ENCODE measurements around the gene WWOX. TPM values are rescaled to one million over a fixed set of nuclear protein-coding genes. Genes with fewer than 3 reads are reported as not detected.
"Not testable (repeated sequence)": the region's sequence is repeated elsewhere in the genome, so short reads cannot be mapped to it uniquely, and the experiment has no call there.

WWOX gene
- total RNA-seq, 1 donor from 2014 or later = 8.9 TPM

DNA sequence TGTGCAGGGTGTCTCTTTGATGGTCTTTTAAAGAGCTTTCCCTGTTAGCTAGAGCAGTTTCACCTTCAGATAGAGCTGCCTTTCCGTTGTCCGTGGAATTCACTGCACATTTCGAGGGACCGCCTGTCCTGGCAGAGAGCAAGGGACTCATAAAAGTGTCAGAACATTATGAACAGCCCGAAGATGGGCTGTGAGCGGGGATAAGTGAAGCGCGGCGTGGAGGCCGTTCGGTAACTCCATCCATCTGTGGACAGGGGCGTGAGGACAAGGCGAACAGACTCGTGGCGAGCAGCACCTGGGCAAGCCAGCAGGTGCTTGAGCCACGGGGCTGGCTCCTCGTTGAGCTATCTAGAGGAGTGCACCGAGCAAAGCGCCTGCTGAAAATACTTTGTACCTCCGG lies 1129.9 kb downstream of the WWOX start:
- no peak overlapping the region for H3K27ac ChIP-seq (replicated peaks)
- intact Hi-C loops (cut with micrococcal nuclease) = no loop called here
- peaks cover under 1% of the 10 kb centered on the region for H3K27me3 ChIP-seq (ENCODE audit: low read depth)
- H3K4me1 ChIP-seq = no peaks in the 10 kb centered on the region
- no peak for DNase-seq
- peaks cover 9% of the 10 kb centered on the region for H3K9me3 ChIP-seq (replicated peaks)
- TF ChIP-seq, protein P1, sequence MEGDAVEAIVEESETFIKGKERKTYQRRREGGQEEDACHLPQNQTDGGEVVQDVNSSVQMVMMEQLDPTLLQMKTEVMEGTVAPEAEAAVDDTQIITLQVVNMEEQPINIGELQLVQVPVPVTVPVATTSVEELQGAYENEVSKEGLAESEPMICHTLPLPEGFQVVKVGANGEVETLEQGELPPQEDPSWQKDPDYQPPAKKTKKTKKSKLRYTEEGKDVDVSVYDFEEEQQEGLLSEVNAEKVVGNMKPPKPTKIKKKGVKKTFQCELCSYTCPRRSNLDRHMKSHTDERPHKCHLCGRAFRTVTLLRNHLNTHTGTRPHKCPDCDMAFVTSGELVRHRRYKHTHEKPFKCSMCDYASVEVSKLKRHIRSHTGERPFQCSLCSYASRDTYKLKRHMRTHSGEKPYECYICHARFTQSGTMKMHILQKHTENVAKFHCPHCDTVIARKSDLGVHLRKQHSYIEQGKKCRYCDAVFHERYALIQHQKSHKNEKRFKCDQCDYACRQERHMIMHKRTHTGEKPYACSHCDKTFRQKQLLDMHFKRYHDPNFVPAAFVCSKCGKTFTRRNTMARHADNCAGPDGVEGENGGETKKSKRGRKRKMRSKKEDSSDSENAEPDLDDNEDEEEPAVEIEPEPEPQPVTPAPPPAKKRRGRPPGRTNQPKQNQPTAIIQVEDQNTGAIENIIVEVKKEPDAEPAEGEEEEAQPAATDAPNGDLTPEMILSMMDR (IDR thresholded peaks at IDR 0.05; ENCODE audit: borderline replicate concordance) = no peak
- H3K36me3 ChIP-seq = no peaks in the 10 kb centered on the region
- no peak overlapping the region for H3K4me3 ChIP-seq

DNA sequence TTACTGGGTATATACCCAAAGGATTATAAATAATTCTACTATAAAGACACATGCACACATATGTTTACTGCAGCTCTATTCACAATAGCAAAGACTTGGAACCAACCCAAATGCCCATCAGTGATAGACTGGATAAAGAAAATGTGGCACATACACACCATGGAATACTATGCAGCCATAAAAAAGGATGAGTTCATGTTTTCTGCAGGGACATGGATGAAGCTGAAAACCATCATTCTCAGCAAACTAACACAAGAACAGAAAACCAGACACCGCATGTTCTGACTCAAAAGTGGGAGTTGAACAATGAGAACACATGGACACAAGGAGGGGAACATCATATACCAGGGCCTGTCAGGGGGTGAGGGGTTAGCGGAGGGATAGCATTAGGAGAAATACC lies 1146.2 kb downstream of the WWOX start:
- H3K27ac ChIP-seq (replicated peaks); H3K36me3 ChIP-seq; DNase-seq; H3K4me1 ChIP-seq; H3K4me3 ChIP-seq; H3K27me3 ChIP-seq (ENCODE audit: low read depth); intact Hi-C loops (cut with micrococcal nuclease): not testable (repeated sequence)
- peaks cover 18% of the 10 kb centered on the region for H3K9me3 ChIP-seq (replicated peaks)

DNA sequence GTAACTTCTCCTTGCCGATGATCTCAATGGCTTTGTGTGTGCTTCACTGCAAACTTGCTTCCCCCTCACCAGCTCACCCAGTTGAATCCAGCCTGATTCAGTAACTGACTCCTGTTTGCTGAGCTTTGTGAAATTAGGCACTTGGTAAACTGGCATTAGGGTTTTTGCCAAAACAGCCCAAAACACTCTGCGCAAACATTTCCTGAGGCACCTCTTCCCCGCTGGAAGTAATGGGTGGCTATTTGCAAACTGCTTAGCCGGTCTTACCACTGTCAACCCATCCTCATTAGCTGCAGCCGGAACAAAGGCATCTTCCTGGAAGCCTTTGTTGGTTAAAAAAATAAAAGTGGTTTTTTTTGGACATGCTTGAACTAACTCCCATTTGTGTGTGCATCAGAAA lies 1147.9 kb downstream of the WWOX start:
- peaks cover 5% of the 10 kb centered on the region for H3K9me3 ChIP-seq (replicated peaks)
- TF ChIP-seq, protein P1 (IDR thresholded peaks at IDR 0.05; ENCODE audit: borderline replicate concordance) = no peak
- no peaks in the 10 kb centered on the region for H3K36me3 ChIP-seq
- no peak overlapping the region for H3K4me3 ChIP-seq
- H3K27ac ChIP-seq (replicated peaks) = no peak overlapping the region
- peaks cover 9% of the 10 kb centered on the region for H3K4me1 ChIP-seq
- intact Hi-C loops (cut with micrococcal nuclease) = no loop called here
- DNase-seq = no peak
- no peaks in the 10 kb centered on the region for H3K27me3 ChIP-seq (ENCODE audit: low read depth)

DNA sequence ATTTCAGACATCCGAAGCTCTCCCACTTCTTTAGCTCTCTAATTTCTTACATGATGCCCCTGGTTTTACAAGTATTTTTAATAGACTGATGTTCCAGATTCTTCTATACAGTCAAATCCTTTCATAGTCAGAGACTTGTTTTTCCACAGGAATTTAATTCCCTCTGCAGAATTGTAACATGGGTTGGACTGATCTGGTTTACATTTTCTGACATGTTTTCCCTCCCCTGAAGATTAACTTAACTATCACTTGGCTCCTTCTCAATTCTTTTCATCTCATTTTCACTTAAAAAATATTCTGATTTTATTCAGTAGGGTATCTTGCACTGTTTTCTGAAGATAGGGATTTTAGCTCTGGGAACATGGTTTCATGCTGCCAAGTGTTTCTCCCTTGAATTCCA lies 1148.9 kb downstream of the WWOX start:
- no peaks in the 10 kb centered on the region for H3K36me3 ChIP-seq
- H3K27me3 ChIP-seq (ENCODE audit: low read depth) = no peaks in the 10 kb centered on the region
- peaks cover 9% of the 10 kb centered on the region for H3K4me1 ChIP-seq
- DNase-seq = no peak
- TF ChIP-seq, protein P1 (IDR thresholded peaks at IDR 0.05; ENCODE audit: borderline replicate concordance) = no peak
- intact Hi-C loops (cut with micrococcal nuclease) = no loop called here
- H3K9me3 ChIP-seq (replicated peaks) = peaks cover 5% of the 10 kb centered on the region
- no peak overlapping the region for H3K4me3 ChIP-seq
- H3K27ac ChIP-seq (replicated peaks) = no peak overlapping the region

DNA sequence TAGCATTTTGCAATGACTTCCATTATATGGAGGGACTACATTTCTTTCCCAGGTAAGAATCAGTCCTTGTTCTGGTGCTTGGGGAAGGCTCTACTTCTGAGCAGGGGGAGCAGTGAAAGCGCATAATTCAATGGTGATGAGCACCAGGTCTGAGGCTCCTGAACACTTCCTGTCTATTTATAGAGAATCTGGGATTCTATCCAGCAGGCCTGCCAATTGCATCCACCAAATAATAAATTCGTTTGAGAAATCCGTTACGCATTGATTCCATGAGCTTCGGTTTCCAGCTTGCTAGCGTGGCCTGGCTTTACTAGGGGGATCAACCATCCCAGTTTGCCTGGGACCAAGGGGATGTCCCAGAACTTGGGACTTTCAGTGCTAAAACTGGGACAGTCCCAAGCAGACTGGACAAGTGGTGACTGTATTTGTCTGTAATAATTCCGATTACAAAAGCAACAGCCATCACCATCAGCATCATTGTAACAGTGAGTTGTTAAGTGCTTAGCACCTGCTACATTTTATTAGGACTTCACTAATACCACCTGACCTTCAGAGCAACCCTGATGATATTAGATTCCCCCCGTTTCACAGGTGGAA lies 1151.1 kb downstream of the WWOX start:
- intact Hi-C loops (cut with micrococcal nuclease) = no loop called here
- no peaks in the 10 kb centered on the region for H3K36me3 ChIP-seq
- no peak overlapping the region for H3K27ac ChIP-seq (replicated peaks)
- no peak for DNase-seq
- peaks cover 4% of the 10 kb centered on the region for H3K9me3 ChIP-seq (replicated peaks)
- H3K4me3 ChIP-seq = no peak overlapping the region
- H3K4me1 ChIP-seq = peaks cover 9% of the 10 kb centered on the region
- TF ChIP-seq, protein P1 (IDR thresholded peaks at IDR 0.05; ENCODE audit: borderline replicate concordance) = no peak
- no peaks in the 10 kb centered on the region for H3K27me3 ChIP-seq (ENCODE audit: low read depth)

DNA sequence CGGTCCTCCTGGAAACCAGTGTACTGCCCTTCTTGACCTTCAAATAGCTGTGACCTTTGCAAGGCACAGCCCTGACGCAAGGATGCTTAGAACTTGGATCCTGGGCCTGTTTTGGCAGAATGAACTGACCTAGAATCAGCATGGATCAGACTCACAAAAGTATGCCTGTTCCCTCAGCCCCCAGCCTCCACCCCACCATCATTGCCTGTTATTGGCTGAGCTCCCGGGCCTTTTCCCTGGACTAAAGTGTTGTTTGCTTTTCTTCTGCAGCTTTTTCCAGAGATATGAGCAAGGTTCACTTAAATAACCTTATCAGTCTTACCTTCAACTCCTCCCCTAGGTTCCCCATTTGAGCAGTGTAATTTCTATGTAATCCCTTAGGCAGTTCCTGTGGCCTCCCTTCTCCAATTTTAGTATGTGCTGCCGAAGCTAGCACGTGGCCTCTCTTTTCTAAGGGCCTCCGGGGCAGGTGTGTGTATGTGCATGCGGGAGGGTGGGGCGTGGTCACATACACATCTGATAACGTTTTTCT lies 1153.7 kb downstream of the WWOX start:
- peaks cover 9% of the 10 kb centered on the region for H3K4me1 ChIP-seq
- H3K36me3 ChIP-seq = no peaks in the 10 kb centered on the region
- intact Hi-C loops (cut with micrococcal nuclease) = no loop called here
- TF ChIP-seq, protein P1 (IDR thresholded peaks at IDR 0.05; ENCODE audit: borderline replicate concordance) = no peak
- no peaks in the 10 kb centered on the region for H3K9me3 ChIP-seq (replicated peaks)
- no peak overlapping the region for H3K27ac ChIP-seq (replicated peaks)
- H3K4me3 ChIP-seq = no peak overlapping the region
- DNase-seq = no peak
- H3K27me3 ChIP-seq (ENCODE audit: low read depth) = peaks cover 10% of the 10 kb centered on the region

Data from left ventricle myocardium inferior (tissue), 1 donor.